HG02588 (cell line): ENCODE data around the gene PI4K2A.
A peak's percentile ranks its signal among the peaks of the same experiment; 100 is the strongest.
"Not testable (repeated sequence)": the region's sequence is repeated elsewhere in the genome, so short reads cannot be mapped to it uniquely, and the experiment has no call there.

ENCODE experiments used
- ATAC-seq: cut with Tn5 transposase; IDR thresholded peaks from one replicate; pipeline ENCODE4 v1.9.1; 2021; ENCODE audit warnings: mild to moderate bottlenecking, moderate library complexity; ENCODE audit not compliant: unreplicated experiment

PI4K2A gene

GRCh38 chr10:97631098-97631497 is 9.4 kb upstream of the PI4K2A start:
- no peak for ATAC-seq

DNA sequence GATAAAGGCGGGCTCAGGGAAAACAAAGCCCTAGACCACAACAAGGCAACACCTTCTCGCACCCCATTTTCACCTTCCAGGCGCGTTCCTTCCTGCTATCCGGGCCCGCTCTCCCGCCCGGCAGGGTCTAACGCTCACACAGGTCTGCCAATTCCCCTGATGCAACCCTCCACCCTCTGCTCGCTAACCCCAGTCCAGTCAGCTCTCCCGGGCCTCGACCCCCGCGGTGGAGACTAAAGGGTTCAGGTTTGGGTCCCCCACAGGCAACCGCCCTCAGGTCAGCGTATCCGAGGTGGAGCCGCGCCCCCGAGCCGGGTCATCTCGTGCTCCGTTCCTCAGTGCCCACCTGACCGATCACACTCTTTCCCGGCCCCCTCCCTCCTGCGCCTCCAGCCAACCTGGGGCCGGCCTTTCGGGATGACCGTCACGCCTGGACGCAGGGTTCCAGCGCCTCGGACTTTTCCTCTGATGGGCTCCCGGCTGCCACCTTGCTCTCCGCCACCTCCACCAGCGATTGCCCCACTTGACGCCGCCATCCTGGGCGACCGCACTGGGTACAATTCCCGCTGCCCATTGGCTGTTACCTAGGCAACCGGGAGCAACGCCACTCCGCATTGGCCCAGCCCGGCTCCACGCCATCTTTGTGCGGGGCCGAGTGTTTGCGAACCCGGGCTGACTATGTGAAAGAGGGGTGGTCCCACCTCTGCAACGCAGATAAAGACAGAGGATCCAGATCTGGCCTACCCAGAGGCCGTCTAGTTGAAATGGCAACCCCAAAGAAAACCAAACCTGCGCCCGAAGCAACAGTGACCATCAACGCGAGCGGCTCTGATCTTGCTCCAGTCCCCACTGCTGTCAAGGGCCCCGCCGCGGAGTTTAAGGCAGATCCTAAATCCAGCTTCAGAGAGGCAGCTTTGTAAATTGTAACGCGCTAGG is 7.3 kb upstream of the PI4K2A start, which contains the start of gene MORN4:
Gene MORN4 (minus strand): TSS at position 552 of the 936 bp plus-strand sequence. CDS start 13,847 bp downstream, outside the sequence.
- ATAC-seq, result peak; percentile 99

- ATAC-seq, result no peak
These were observed 6.5 kb upstream of the PI4K2A start for GRCh38 chr10:97633921-97634320.

GRCh38 chr10:97635577-97635976 is 4.9 kb upstream of the PI4K2A start:
- no peak for ATAC-seq

DNA sequence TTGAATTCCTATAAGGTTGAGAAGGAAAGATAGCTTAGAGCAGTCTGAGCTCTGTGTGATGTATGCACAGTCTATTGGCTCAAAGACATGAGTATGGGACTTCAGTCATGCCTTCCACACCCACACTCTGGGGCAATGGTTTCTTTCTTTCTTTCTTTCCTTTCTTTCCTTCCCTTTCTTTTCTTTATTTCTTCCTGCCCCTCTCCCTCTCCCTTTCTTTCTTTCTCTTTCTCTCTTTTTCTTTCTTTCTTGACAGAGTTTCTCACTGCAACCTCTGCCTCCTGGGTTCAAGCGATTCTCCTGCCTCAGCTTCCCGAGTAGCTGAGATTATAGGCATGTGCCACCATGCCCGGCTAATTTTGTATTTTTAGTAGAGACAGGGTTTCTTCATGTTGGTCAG is 1.4 kb upstream of the PI4K2A start:
- not testable (repeated sequence) for ATAC-seq

GRCh38 chr10:97640868-97641811 is 669 bp downstream of the PI4K2A start:
- peak; percentile 30 for ATAC-seq

GRCh38 chr10:97642471-97643159 is 2.1 kb downstream of the PI4K2A start:
- not testable (repeated sequence) for ATAC-seq

DNA sequence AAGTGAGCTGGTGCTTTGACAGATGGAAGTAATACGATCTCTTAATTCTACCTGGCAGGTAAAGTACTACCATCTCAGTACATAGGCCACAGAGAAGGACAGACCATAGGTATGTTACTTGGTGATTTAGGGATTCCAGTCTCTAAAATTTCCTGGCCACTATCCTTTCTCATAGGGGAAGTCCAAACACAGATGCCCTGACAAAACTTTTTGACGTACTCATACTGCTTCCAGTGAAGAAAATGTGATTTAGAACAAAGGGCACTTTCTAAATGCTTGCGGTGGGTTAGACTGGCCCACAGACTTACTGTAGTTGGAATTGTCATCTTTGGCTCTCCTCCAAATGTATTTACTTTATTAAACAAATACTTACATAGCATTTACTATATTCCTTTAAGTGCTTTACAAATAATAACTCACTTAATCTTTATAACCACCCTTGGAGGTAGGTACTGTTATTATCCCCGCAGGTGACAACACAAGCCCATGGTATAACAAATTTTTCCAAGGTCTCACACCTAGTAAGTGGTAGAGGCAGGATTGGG is 3.0 kb downstream of the PI4K2A start:
- no peak for ATAC-seq

- no peak for ATAC-seq
These were observed 4.5 kb downstream of the PI4K2A start for GRCh38 chr10:97644936-97645335.

GRCh38 chr10:97647556-97647955 is 7.1 kb downstream of the PI4K2A start:
- ATAC-seq, result no peak

GRCh38 chr10:97648562-97649404 is 8.3 kb downstream of the PI4K2A start:
- peak; percentile 90 for ATAC-seq

GRCh38 chr10:97649405-97649750 is 8.9 kb downstream of the PI4K2A start:
- ATAC-seq, result not testable (repeated sequence)

- no peak for ATAC-seq
These were observed 10.3 kb downstream of the PI4K2A start for GRCh38 chr10:97650726-97651125.

- ATAC-seq, result no peak
These were observed 11.3 kb downstream of the PI4K2A start for GRCh38 chr10:97651773-97652172.

DNA sequence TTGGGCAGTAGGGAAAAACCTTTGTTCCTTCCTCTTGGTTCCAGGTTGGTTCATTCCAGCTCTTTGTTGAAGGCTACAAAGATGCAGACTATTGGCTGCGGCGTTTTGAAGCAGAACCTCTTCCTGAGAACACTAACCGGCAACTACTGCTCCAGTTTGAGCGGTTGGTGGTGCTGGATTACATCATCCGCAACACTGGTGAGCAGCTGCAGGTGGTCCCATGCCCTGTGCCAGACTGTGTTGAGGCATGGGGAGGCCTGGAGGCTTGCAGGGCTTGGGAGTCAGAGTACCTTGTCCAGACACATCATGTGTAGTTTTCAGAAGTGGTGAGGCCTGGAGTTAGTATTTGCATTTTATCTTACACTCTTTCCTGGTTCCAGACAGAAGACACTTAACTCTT is 16.3 kb downstream of the PI4K2A start:
- no peak for ATAC-seq

DNA sequence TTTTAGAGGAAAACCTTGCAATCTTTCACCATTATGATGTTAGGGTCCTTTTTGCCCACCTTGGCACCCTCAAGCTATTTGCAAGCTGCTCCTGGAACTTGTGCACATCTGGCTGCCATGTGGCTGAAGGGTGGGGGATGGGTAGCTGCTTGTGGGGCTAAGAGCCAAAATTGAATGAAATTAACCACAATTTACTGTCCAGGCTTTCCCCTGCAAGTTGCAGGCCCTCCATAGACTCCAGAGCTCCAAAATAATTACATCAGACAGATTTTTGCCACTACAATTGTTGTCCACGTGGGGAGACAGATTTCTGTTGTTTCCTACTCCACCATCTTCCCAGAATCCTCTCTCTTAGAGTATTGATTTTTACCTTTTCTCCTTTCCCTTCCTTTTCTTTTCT is 19.1 kb downstream of the PI4K2A start:
- ATAC-seq, result no peak

GRCh38 chr10:97664282-97664850 is 23.9 kb downstream of the PI4K2A start:
- no peak for ATAC-seq

DNA sequence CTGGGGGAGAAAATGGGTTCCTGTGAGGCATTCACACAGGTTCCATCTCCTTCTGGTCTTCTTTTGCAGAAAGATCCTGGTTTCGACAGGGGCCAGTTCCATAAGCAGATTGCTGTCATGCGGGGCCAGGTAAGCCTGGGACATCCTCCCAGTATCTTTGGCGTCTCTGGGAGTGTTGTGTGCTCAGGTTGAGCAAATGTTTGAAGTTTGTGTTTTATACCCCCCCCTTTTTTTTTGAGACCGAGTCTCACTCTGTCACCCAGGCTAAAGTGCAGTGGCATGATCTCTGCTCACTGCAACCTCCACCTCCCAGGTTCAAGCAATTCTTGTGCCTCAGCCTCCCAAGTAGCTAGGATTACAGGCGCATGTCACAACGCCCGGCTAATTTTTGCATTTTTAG is 26.5 kb downstream of the PI4K2A start:
- no peak for ATAC-seq

- no peak for ATAC-seq
These were observed 27.0 kb downstream of the PI4K2A start for GRCh38 chr10:97667463-97667862.
